Fibroblast of mammary gland (primary cell): ENCODE results near the gene CARS2.

Experiments used
- DNase-seq: peaks from one replicate; pipeline ENCODE4 v3.0.0-alpha.2; 2010; ENCODE audit warnings: low read depth
- H3K4me3 ChIP-seq: 2 replicates; pipeline ENCODE4 v1.5.1; 2011; ENCODE audit warnings: low read depth, mild to moderate bottlenecking, low read length, moderate library complexity; ENCODE audit not compliant: control insufficient read depth
- TF ChIP-seq, protein P1 (sequence below): conservative IDR thresholded peaks from 2 replicates; pipeline ENCODE4 v1.5.1; 2011; ENCODE audit warnings: low read depth, low read length, inconsistent platforms; ENCODE audit not compliant: control insufficient read depth, insufficient read depth

The CARS2 gene

DNA sequence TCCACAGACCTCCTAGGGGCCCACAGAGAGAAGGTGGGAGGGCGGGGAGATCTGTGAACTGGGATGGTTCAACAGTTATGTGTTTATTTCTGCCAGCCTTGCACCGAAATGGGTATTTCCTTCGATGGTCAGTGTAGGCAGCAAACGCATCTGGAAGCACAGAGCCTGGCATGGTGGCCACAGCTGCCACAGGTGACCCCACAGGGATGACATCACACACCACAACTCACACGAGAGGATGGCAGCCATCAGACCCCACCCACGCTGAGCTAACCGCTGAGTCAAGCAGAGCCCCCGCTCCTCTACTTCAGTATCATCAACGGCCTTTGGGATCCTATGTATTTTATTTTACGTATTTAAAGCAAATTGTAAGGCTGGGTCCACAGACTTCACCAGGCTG, 53.2 kb downstream of the CARS2 start:
- TF ChIP-seq, protein P1, sequence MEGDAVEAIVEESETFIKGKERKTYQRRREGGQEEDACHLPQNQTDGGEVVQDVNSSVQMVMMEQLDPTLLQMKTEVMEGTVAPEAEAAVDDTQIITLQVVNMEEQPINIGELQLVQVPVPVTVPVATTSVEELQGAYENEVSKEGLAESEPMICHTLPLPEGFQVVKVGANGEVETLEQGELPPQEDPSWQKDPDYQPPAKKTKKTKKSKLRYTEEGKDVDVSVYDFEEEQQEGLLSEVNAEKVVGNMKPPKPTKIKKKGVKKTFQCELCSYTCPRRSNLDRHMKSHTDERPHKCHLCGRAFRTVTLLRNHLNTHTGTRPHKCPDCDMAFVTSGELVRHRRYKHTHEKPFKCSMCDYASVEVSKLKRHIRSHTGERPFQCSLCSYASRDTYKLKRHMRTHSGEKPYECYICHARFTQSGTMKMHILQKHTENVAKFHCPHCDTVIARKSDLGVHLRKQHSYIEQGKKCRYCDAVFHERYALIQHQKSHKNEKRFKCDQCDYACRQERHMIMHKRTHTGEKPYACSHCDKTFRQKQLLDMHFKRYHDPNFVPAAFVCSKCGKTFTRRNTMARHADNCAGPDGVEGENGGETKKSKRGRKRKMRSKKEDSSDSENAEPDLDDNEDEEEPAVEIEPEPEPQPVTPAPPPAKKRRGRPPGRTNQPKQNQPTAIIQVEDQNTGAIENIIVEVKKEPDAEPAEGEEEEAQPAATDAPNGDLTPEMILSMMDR = no peak
- no peak overlapping the region for H3K4me3 ChIP-seq

DNA sequence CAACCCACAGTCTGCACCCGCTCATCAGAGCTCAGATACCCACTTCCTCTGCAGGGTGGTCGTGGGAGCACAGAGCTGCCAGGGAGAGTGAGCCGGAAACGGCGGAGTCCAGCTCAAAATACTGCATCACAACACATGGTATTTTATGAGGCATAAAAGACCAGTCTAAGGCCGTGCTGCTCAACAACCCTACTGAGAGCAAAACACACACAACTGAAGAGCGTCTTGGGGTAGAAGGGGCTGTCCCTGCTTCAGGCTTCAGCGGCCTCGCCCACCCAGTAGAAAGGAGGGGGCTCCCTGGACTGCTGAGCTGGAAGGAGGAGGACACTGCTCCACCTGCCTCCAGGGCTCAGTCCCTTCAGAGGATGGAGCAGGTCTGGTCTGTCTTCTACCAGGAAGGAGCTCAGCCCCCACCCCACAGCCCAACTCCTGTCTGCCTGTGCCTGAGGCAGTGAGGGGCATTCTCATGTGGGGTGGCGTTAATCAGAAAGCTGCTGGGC, 53.6 kb downstream of the CARS2 start:
- DNase-seq = no peak
- no peak overlapping the region for H3K4me3 ChIP-seq
- TF ChIP-seq, protein P1 = no peak

More for the DNA sequence above, 53.2 kb downstream of the CARS2 start:
- DNase-seq = no peak

DNA sequence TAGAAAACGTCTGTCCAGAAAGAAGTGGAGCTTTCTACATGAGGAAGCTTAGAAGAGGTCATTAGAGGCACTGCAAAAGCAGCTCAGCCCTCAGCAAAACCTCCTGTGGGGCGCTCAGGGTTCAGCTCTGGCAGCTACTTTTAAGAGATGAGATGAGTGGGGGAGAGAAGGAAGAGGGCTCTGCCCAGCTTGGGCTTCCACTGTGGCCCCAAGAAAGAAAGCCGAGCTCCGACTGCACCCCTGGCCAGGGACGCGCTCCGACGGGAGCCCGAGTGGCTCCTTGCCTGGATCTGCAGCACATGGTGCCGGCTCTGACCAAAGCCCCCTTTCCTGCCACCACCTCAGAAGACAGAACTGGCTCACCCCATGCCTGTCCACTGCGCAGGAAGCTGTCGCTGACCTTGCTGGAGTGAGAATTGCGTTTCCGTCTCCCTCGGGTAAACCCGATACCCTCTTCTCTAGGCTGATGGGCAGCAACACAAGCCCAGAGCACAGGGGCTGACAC, 54.1 kb downstream of the CARS2 start:
- no peak for DNase-seq
- TF ChIP-seq, protein P1 = no peak

DNA sequence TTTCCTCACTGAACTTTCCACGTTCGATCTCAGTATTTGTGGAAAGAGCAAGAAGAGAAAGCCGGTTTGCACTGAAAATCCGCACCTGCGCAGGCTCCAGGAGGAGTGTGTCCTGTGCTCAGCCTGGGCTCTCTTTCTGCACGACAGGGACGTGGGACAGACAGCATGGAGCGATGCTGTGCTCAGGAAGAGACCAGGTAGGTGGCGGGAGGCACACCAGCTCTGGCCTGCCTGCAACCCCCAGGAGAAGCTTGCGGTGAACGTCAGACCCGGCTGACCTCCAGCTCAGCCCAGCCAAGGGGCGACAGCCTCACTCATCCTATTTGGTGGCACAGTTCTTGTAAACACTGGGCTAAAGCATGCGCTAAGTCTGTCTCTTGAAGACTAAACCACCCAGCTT, 54.6 kb downstream of the CARS2 start:
- TF ChIP-seq, protein P1 = no peak
- no peak for DNase-seq
- H3K4me3 ChIP-seq = no peak overlapping the region

More for the DNA sequence above, 54.1 kb downstream of the CARS2 start:
- no peak overlapping the region for H3K4me3 ChIP-seq

DNA sequence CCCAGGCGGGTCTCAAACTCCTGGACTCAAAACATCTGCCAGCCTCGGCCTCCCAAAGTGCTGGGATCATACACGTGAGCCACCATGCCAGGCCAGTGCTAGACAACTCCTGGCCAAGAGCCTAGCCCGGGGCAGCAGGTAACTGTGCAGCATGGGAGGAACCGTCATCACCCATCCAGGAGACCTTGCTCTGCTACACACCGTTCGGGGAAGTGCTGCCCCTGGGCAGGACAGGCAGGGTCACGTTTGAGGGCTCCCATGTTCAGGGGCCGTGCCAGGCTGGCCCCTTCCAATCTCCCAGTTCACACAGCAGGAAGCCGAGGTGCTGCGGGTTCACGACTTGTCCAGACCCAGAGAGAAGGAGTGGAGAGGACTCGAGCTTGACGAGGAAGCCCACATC, 55.5 kb downstream of the CARS2 start:
- TF ChIP-seq, protein P1 = no peak
- no peak overlapping the region for H3K4me3 ChIP-seq
- DNase-seq = no peak

DNA sequence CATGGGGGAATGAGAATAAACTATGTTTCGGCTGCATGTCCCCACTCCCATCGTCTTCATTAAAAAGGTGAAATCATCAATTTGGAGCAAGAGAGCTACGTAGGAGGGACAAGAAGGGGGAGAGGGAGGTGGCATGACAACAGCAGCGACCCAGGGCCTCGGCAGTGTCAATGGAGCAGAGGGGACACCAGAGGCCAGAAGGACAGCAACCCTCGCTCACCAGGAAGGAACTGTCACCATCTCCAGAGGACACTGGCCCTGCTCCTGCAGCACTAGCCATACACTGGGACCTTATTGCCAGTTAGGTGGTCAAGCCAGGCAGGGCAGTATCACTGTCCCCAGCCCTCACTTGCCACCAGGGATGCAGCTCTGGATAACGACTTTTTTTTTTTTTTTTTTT, 56.4 kb downstream of the CARS2 start:
- no peak for DNase-seq
- TF ChIP-seq, protein P1 = no peak
- H3K4me3 ChIP-seq = no peak overlapping the region

DNA sequence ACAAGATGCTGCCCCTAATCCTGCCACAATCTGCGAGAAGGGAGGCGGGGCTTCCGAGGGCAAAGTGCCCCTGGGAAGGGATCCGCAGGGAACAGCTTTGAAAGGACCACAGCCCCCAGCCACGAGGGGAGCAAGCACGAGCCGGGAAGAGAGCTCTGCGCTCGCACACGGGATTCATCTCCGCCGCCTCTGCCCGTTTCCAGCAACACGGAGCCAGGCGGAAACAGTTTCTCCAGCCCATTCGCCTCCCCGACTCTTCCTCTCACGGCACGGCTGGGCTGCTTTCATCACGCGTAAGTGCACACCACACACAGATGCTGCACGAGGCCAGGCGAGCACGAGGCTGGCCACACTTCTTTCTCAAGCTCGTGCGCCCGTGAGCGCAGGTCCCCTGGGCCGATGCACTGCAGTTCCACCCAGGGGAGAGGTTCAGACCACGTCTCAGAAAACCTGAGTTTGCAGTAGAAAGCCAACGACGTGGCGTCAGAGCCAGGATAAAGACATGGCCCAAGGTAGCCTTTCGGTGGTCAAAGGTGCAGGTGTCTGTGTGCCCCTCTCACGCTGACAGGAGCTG, 57.0 kb downstream of the CARS2 start:
- no peak for DNase-seq
- no peak overlapping the region for H3K4me3 ChIP-seq
- TF ChIP-seq, protein P1 = no peak
